SK-N-MC (cell line): ENCODE measurements around the gene RNF183.

Experiments
- EZH2 ChIP-seq: fragments of 200-600 bp; sonication (generic); IDR thresholded peaks from one replicate; pipeline ENCODE4 v1.6.1; 2017; ENCODE audit warnings: antibody characterized with exemption
- POLR2AphosphoS5 ChIP-seq: IDR thresholded peaks from 2 replicates; pipeline ENCODE4 v1.6.1; 2012; ENCODE audit warnings: mild to moderate bottlenecking, low read depth, low read length, borderline replicate concordance

GRCh38 chr9:113299800-113300292, 3.3 kb downstream of the RNF183 start:
- TF ChIP-seq EZH2: no peak
- TF ChIP-seq POLR2AphosphoS5: no peak
